HG03565 (cell line): Measurements from ENCODE around the gene COBL.

Experiments used
- ATAC-seq: cut with Tn5 transposase; IDR thresholded peaks from one replicate; pipeline ENCODE4 v1.9.1; 2021; ENCODE audit warnings: mild to moderate bottlenecking, moderate library complexity; ENCODE audit not compliant: unreplicated experiment

Gene COBL

DNA sequence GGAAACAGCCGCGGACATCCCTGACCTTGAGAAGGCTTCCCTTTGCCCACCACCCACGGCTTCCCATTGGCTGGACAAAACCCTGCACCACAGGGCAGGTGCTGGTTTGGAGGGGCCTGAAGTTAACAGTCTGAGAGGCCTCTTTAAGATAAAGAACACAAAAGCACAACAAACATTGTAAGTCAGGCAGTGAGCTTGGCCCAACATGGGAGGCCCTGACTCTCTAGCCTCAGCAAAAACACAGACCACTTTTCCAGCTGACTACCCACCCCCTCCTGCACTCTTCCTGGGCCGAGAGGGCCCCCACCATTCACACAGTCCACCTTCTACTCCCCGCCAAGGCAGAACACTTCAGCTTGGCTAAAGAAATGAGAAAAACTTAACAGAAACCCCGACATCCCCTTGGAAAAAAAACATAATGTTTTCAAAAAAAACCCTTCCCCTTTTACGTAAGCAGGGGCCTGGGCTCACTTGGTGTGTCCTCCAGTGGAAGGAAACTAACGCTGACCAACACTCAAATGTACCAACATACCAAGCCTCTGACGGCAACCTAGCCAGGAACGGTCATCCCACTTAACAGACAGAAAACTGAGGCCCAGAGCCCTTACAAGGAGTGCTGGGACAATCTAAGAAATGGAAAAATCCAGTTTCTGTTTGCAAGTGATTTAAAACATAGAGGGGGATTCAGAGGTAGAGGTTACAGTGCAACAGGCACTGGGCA is 80.9 kb downstream of the COBL start:
- ATAC-seq = no peak

GRCh38 chr7:51234609-51235308 is 81.8 kb downstream of the COBL start:
- no peak for ATAC-seq

- no peak for ATAC-seq
Observed at GRCh38 chr7:51234139-51234538, 82.5 kb downstream of the COBL start.

GRCh38 chr7:51233374-51233773 is 83.2 kb downstream of the COBL start:
- ATAC-seq = no peak

DNA sequence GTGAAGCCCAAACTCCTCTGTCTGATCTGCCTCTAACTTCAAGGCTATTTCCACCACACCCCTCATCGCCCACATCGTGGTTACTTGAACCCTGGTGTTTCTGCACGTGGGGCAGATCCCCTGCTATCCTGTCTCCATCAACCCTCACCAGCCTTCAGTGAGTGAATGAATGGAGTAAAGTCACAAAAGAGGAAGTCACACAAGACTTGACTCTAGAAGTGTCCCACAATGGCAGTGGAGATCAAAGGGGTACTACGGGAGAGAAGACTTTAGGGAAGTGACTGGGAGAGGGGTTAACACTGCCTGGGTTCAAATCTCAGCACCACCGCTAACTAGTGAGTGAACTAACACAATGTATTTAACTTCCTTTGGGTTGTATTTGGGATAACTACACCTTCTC is 85.9 kb downstream of the COBL start:
- no peak for ATAC-seq

DNA sequence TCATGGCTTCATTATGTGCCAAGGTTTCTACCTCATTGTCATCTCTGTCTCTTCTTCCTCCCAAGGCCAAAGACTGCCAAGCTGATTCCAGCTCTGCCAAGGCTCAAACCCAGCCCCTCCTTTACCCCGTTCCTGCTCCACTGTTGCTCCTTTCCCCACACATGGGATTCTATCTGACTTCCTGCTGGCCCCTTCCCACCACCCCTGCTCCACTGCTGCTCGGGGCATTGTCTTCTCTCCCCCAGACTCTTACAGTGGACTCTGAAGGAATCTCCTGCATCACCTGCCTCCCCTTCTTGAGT is 86.3 kb downstream of the COBL start:
- no peak for ATAC-seq

DNA sequence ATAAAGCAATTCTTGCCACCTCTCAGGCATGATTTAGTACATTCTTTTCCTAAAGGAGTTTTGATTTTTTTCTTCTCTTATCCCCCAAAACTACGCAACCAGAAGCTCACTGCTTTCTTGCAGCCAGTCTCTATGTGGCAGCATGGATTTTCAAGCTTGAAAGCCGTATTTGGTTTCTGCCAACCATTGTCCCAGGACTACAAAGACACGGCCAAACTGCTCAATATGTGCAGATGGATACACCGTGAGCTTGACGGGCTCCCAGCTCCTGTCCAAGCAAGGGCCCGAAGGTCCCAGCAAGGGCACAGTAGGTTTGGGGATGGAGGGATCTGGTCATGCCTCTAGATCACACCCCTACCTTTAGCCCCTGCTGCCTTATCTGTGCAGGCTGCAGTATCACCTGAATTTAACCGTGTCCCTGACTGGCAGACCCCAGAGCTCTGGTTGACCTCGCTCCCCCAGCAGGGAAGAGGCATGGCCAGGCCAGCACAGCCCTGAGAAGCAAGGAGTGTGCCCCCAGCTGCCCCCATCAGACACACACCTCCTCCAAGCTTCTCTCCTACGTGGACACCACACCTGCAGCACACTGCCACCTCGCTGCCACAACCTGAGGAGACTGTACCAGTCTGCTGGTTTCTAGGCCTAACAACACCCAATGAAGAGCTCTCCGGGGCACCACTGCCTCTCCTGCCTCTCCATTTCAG is 86.8 kb downstream of the COBL start:
- ATAC-seq = no peak

- ATAC-seq = no peak
Observed at GRCh38 chr7:51229106-51229537, 87.5 kb downstream of the COBL start.

GRCh38 chr7:51228386-51228958 is 88.1 kb downstream of the COBL start:
- ATAC-seq = no peak

GRCh38 chr7:51227861-51228260 is 88.7 kb downstream of the COBL start:
- no peak for ATAC-seq

DNA sequence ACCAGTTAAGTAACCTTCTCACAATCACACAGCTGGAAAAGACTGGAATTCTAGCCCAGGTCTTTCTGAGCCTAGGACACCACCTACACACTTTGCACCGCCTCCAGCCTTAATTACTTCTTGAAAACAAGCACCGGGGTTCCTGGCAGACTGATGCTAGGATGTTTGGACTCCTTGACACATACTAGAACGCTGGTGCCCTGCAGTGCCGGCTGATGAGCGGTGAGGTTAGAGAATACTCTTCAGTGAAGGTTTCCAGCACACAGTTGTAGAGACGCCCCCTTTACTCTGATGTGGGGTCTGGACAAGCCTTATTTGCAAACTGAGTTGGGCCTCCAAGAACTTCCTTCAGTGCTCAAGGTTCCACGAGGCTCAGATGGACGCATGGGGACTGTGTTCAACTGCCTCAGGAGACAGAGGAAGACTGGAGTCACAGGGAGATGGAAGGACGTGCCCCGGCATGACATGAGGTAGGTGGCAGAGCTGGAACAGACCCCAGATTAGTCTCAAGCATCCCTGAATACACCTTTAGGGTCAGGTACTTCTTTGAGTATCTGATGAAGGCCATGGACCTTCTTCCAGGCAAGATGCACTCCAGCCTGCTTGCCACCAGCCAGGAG is 89.6 kb downstream of the COBL start:
- ATAC-seq = no peak

- ATAC-seq = no peak
Observed at GRCh38 chr7:51226063-51226755, 90.4 kb downstream of the COBL start.

DNA sequence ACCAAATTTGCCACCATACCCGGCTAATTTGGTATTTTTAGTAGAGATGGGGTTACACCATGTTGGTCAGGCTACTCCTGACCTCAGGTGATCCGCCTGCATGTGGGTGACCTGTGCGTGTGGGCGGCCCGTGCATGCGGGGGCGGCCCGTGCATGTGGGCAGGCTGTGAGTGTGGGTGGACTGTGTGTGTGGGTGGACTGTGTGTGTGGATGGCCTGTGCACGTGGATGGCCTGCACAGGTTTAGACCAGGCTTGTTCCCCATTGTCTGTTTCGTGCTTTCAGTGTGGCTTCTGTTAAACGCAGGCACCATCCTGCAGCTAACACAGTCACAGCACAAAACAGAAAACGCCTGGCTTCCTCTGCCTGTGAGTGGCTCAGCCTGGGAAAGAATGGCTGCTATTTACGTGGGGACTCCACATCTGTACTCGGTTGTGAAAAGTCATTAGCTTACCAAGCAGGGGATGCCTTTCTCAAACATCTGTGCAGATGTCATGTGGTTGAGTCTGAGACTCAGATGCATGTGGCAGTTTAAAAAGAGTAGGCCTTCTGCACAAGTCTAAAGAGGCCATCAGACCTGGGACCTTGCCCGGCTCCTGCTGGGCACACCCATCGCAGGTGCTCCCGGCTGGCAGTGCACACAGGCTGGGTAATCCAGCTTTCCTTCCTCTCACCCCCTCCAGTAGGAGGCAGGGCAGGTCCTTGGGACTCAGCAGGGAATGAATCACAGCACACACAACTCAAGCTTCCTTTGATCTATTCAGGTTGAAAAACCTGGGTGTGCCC is 91.6 kb downstream of the COBL start:
- no peak for ATAC-seq

DNA sequence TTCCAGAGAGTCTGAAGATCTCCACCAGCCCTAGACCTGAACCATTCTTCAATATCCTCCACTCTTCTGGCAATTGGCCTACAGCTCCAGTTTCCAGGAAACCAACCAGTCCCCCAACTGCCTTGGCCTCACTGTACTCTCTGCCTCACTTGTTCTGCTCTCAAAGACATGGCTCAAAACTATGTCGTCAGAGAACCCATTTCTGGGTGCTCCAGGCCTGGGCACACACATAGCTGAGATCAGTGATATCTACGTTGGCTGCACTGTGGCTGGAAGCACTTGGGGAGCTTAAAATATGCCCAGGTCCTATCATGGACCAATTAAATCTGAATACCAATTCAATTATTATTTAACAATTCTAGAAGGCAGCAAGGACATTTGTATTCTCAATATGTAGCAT is 93.1 kb downstream of the COBL start:
- no peak for ATAC-seq

GRCh38 chr7:51222916-51223315 is 93.7 kb downstream of the COBL start:
- no peak for ATAC-seq

DNA sequence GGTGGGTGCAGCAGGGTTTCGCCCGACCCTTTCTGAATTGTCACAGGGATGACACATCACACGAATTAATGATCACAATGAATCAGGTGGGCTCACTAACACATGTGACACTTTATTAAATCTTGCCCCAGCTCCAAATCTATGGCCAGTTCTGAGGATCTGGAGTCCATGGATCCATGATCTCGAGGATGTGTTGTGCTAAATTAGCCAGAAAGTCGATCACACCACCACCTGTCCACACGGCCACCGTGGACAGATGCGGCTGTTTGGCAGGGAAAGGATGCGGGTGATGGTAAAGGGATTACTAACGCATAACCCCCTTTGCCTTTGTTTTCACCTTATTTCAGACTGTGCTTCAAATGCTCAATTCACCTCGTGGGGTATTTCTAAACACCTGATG is 96.4 kb downstream of the COBL start:
- ATAC-seq = no peak

DNA sequence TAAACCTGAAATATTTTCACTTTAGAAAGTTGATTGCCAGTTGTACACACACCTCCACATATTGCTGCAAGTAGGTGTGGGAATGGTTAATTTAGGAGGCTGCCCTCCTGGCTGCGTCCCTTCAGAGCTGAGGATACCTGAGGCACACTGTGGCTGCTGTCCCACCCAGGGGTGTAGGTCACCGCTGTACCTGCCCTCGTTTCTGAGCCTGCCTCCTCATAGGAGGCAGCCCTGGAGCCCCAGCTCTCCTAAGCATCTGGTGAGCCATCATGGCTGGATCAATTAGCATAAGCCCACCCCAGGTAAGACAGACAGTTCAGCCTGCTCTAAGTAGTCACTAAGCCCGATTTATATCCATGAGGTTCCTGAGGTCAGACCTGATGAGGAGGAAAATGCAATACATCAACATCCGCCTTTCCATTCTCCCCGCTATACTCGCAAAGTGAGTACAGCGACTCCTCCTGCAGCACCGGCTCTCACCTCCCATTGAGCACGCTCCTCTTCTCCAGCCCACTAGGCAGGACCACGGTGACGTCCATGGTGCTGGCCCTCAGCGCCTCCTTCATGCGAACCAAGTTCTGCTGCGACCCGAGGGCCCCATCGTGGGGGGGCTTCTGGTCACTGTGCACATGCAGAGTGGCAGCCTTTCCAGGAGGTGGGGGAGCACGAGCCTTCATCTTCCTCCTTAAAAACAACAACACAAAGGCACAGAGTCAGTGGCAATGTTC is 97.2 kb downstream of the COBL start:
- ATAC-seq = no peak

GRCh38 chr7:51217804-51218203 is 98.8 kb downstream of the COBL start:
- no peak for ATAC-seq

DNA sequence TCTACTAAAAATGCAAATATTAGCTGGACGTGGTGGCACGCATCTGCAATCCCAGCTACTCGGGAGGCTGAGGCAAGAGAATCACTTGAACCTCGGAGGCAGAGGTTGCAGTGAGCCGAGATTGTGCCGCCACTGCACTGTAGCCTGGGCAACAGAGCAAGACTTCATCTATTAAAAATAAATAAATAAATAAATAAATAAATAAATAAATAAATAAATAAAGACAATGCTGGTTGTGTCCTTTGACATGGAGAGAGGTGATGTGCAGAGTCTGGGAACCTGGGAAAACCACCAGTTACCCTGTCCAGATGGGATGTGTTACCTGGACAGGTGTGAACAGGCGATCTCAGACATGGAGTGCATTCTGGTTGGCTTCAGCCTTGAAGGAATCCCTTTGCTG is 102.5 kb downstream of the COBL start:
- ATAC-seq = no peak
